ENCODE measurements around the gene SCCPDH.

GRCh38 chr1:246778663-246779062 is 54.5 kb downstream of the SCCPDH start:
- TF ChIP-seq CTCF (IDR thresholded peaks at IDR 0.05) (no peak), POLR2A (IDR thresholded peaks at IDR 0.05) (no peak)

All from lower leg skin (tissue), 3 donors.